Mesothelial cell of epicardium (in vitro differentiated cells): ENCODE results near the gene CACNA2D3. TPM values are rescaled to one million over a fixed set of nuclear protein-coding genes. Genes with fewer than 3 reads are reported as not detected.

Source experiments
- DNase-seq, 2 experiments: peaks; one replicate each; pipeline ENCODE4 v3.0.0; 2021; ENCODE audit warnings: low spot score in 2 of 2; ENCODE audit not compliant: unreplicated experiment in 2 of 2
- H3K27ac Mint-ChIP-seq: 2 replicates; pipeline ENCODE4 v1.8.0; 2021; ENCODE audit warnings: mixed read lengths
- H3K27me3 Mint-ChIP-seq: 2 replicates; pipeline ENCODE4 v1.8.0; 2021; ENCODE audit warnings: low read depth, mixed read lengths
- H3K36me3 Mint-ChIP-seq: 2 replicates; pipeline ENCODE4 v1.8.0; 2021; ENCODE audit warnings: mixed read lengths
- H3K4me1 Mint-ChIP-seq: 2 replicates; pipeline ENCODE4 v1.8.0; 2021; ENCODE audit warnings: mixed read lengths
- H3K4me3 Mint-ChIP-seq: 2 replicates; pipeline ENCODE4 v1.8.0; 2021; ENCODE audit warnings: mild to moderate bottlenecking, moderate library complexity, mixed read lengths
- H3K9me3 Mint-ChIP-seq: 2 replicates; pipeline ENCODE4 v1.8.0; 2021; ENCODE audit warnings: mixed read lengths
- total RNA-seq: library from RNA; stranded (reverse); gene quantifications from 3 replicates; pipeline ENCODE4 v1.2.1, GENCODE V29; 2021
- TF ChIP-seq, protein P1 (sequence below): fragments of 200-600 bp; sonication (generic); IDR thresholded peaks from one replicate; pipeline ENCODE4 v1.5.0; 2021; ENCODE audit warnings: antibody characterized with exemption; ENCODE audit not compliant: unreplicated experiment

The CACNA2D3 gene
- total RNA-seq, 1 donor from 2014 or later: 2.3 TPM

GRCh38 chr3:54273791-54274190 is 151.4 kb downstream of the CACNA2D3 start:
- H3K36me3 Mint-ChIP-seq: no peaks in the 10 kb centered on the region
- TF ChIP-seq, protein P1, sequence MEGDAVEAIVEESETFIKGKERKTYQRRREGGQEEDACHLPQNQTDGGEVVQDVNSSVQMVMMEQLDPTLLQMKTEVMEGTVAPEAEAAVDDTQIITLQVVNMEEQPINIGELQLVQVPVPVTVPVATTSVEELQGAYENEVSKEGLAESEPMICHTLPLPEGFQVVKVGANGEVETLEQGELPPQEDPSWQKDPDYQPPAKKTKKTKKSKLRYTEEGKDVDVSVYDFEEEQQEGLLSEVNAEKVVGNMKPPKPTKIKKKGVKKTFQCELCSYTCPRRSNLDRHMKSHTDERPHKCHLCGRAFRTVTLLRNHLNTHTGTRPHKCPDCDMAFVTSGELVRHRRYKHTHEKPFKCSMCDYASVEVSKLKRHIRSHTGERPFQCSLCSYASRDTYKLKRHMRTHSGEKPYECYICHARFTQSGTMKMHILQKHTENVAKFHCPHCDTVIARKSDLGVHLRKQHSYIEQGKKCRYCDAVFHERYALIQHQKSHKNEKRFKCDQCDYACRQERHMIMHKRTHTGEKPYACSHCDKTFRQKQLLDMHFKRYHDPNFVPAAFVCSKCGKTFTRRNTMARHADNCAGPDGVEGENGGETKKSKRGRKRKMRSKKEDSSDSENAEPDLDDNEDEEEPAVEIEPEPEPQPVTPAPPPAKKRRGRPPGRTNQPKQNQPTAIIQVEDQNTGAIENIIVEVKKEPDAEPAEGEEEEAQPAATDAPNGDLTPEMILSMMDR: no peak
- no peaks in the 10 kb centered on the region for H3K4me1 Mint-ChIP-seq
- no peak for DNase-seq
- H3K4me3 Mint-ChIP-seq: no peak overlapping the region
- peaks cover 22% of the 10 kb centered on the region for H3K27me3 Mint-ChIP-seq
- H3K9me3 Mint-ChIP-seq: peaks cover 15% of the 10 kb centered on the region
- H3K27ac Mint-ChIP-seq: no peak overlapping the region

- no peak for DNase-seq
- TF ChIP-seq, protein P1: no peak
- peaks cover 15% of the 10 kb centered on the region for H3K27me3 Mint-ChIP-seq
- H3K4me3 Mint-ChIP-seq: no peak overlapping the region
- H3K4me1 Mint-ChIP-seq: no peaks in the 10 kb centered on the region
- no peak overlapping the region for H3K27ac Mint-ChIP-seq
- H3K9me3 Mint-ChIP-seq: peaks cover 15% of the 10 kb centered on the region
- H3K36me3 Mint-ChIP-seq: no peaks in the 10 kb centered on the region
Observed at GRCh38 chr3:54274607-54275006, 152.3 kb downstream of the CACNA2D3 start.

DNA sequence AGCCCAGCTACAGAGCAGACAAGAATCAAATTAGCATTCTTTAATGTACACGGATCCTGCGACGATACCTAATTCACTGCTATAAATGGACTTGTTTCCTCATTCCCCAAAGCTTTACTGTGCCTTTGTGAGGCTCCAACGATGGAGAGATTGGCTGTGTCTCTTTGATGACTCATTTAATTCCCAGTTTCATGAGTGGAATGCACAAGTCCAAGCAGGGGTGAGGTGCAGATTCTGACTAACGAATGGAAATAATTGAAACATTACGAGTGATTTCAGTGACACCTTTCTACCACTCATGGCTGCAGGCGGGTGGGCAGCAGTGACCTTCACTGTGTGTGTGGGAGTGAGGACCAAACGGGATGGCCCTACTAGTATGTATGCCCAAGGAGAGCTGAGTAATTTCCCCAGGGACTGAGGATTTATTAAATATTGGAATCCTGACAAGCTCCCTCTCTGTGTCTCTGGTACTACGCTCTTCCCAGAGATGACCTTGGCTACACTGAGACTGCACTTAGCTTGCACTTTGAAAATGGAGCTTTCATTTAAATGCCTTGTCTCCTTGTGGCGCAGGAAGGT is 156.7 kb downstream of the CACNA2D3 start:
- H3K4me1 Mint-ChIP-seq: no peaks in the 10 kb centered on the region
- TF ChIP-seq, protein P1: no peak
- no peak overlapping the region for H3K27ac Mint-ChIP-seq
- no peak overlapping the region for H3K4me3 Mint-ChIP-seq
- H3K27me3 Mint-ChIP-seq: peaks cover 2% of the 10 kb centered on the region
- H3K9me3 Mint-ChIP-seq: peaks cover 15% of the 10 kb centered on the region
- DNase-seq: no peak
- no peaks in the 10 kb centered on the region for H3K36me3 Mint-ChIP-seq

DNA sequence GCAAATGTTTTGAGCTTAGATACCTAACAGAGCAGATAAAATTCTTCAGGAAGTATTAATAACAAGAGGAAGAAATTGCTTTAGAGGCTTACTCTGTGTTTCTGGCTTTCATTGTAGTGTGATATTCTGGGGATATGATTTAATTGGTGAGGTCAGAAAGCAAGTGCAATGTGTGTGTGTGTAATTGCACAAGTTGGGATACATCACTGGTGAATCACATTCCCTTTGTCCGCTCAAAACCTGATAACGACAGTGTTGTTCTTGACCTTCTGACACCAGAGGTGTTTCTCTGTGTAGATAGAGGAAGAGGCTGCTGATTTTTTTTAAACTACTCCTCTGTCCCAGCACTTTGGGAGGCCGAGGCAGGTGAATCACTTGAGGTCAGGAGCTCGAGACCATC is 161.1 kb downstream of the CACNA2D3 start:
- Mint-ChIP-seq H3K4me1 (no peaks in the 10 kb centered on the region), H3K27me3 (peaks cover 2% of the 10 kb centered on the region), H3K36me3 (no peaks in the 10 kb centered on the region), H3K4me3 (no peak overlapping the region), H3K27ac (no peak overlapping the region), H3K9me3 (peaks cover 6% of the 10 kb centered on the region)
- DNase-seq: no peak
- TF ChIP-seq, protein P1: no peak

DNA sequence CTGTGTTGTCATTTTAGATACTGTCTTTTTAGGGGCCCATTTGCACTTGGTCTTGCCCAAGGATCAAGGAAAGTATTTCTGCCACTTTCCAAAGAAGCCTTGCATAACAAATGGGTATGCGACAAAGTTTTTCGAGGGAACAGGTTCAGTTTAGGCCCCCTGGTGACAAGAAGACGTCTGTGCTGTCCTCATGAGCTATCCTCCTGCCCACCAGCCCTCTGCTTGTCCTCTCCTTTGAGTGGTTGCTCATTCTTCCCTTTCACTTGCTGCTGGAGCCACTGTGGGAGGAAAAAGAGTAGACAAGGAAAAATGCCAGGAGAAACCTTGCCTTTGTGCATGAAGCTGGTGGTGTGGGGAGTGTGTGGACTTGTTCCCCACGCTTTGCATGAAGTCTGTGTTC is 171.9 kb downstream of the CACNA2D3 start:
- DNase-seq: no peak
- H3K27ac Mint-ChIP-seq: no peak overlapping the region

More for the DNA sequence above, 171.9 kb downstream of the CACNA2D3 start:
- H3K9me3 Mint-ChIP-seq: peaks cover 7% of the 10 kb centered on the region
- peaks cover 17% of the 10 kb centered on the region for H3K27me3 Mint-ChIP-seq
- H3K36me3 Mint-ChIP-seq: no peaks in the 10 kb centered on the region
- no peak overlapping the region for H3K4me3 Mint-ChIP-seq
- peaks cover 16% of the 10 kb centered on the region for H3K4me1 Mint-ChIP-seq
- TF ChIP-seq, protein P1: no peak
